Liver (tissue), 9 donors: ENCODE results near the gene RSL24D1. TPM values are rescaled to one million over a fixed set of nuclear protein-coding genes. Genes with fewer than 3 reads are reported as not detected.

Experiments used
- DNase-seq: peaks from one replicate; pipeline ENCODE4 v3.0.0-alpha.2; 2017; ENCODE audit warnings: low spot score
- H3K27ac ChIP-seq, 2 donors: one replicate each; pipeline ENCODE4 v1.7.0; 2013; ENCODE audit warnings: inconsistent platforms in 2 of 2, low read length in 2 of 2, control low read depth in 1 of 2, low read depth in 1 of 2, mild to moderate bottlenecking in 1 of 2
- H3K27me3 ChIP-seq, 4 donors: one replicate each; pipeline versions ENCODE4 v1.6.1 to v1.7.0; 2013; ENCODE audit warnings: low read length in 3 of 4, inconsistent platforms in 1 of 4, mild to moderate bottlenecking in 1 of 4, moderate library complexity in 1 of 4; ENCODE audit not compliant: control insufficient read depth in 4 of 4, insufficient read depth in 4 of 4
- H3K36me3 ChIP-seq, 4 donors: one replicate each; pipeline versions ENCODE4 v1.6.1 to v1.7.0; 2013; ENCODE audit warnings: low read length in 3 of 4, mild to moderate bottlenecking in 3 of 4, low read depth in 1 of 4, moderate library complexity in 1 of 4; ENCODE audit not compliant: control insufficient read depth in 4 of 4, insufficient read depth in 3 of 4
- H3K4me1 ChIP-seq, 4 donors: one replicate each; pipeline versions ENCODE4 v1.6.1 to v1.7.0; 2013; ENCODE audit warnings: low read length in 3 of 4, mild to moderate bottlenecking in 3 of 4, moderate library complexity in 1 of 4; ENCODE audit not compliant: control insufficient read depth in 4 of 4, insufficient read depth in 4 of 4
- H3K4me3 ChIP-seq, 3 donors: one replicate each; pipeline versions ENCODE4 v1.6.1 to v1.7.0; 2013; ENCODE audit warnings: low read length in 3 of 3, control low read depth in 1 of 3, low read depth in 1 of 3, mild to moderate bottlenecking in 1 of 3
- H3K9ac ChIP-seq, 2 donors: one replicate each; pipeline ENCODE4 v1.7.0; 2013; ENCODE audit warnings: low read length in 2 of 2, mild to moderate bottlenecking in 2 of 2, moderate library complexity in 2 of 2, control low read depth in 1 of 2, low read depth in 1 of 2
- H3K9me3 ChIP-seq, 4 donors: one replicate each; pipeline versions ENCODE4 v1.6.1 to v1.7.0; 2013; ENCODE audit warnings: low read length in 3 of 4; ENCODE audit not compliant: control insufficient read depth in 4 of 4
- EGR1 ChIP-seq, 2 donors: IDR thresholded peaks; 2 replicates each; pipeline ENCODE4 v1.6.1; 2016 to 2018; ENCODE audit warnings: antibody characterized with exemption in 2 of 2, low read depth in 2 of 2
- FOXA1 ChIP-seq: IDR thresholded peaks from 2 replicates; pipeline ENCODE4 v1.6.1; 2016; ENCODE audit warnings: antibody characterized with exemption
- FOXA2 ChIP-seq: IDR thresholded peaks from 2 replicates; pipeline ENCODE4 v1.6.1; 2016; ENCODE audit warnings: antibody characterized with exemption
- GABPA ChIP-seq, 2 donors: IDR thresholded peaks in 1 of 2; conservative IDR thresholded peaks in 1 of 2; 2 replicates each; pipeline ENCODE4 v1.6.1; 2016; ENCODE audit warnings: antibody characterized with exemption in 2 of 2, mild to moderate bottlenecking in 1 of 2, moderate library complexity in 1 of 2
- HNF4A ChIP-seq, 2 donors: conservative IDR thresholded peaks; 2 replicates each; pipeline ENCODE4 v1.6.1; 2016; ENCODE audit warnings: antibody characterized with exemption in 2 of 2, mild to moderate bottlenecking in 2 of 2
- HNF4G ChIP-seq: IDR thresholded peaks from 2 replicates; pipeline ENCODE4 v1.6.1; 2016; ENCODE audit warnings: antibody characterized with exemption
- NR2F2 ChIP-seq: IDR thresholded peaks from 2 replicates; pipeline ENCODE4 v1.6.1; 2016; ENCODE audit warnings: antibody characterized with exemption
- RAD21 ChIP-seq, 2 donors: IDR thresholded peaks; 2 replicates each; pipeline ENCODE4 v1.6.1; 2016; ENCODE audit warnings: antibody characterized with exemption in 2 of 2, mild to moderate bottlenecking in 2 of 2
- RXRA ChIP-seq, 2 donors: IDR thresholded peaks; 2 replicates each; pipeline ENCODE4 v1.6.1; 2017 to 2018; ENCODE audit warnings: antibody characterized with exemption in 2 of 2, mild to moderate bottlenecking in 1 of 2
- SP1 ChIP-seq: IDR thresholded peaks from 2 replicates; pipeline ENCODE4 v1.6.1; 2018; ENCODE audit warnings: antibody characterized with exemption, mild to moderate bottlenecking
- YY1 ChIP-seq: IDR thresholded peaks from 2 replicates; pipeline ENCODE4 v1.6.1; 2016; ENCODE audit warnings: antibody characterized with exemption, mild to moderate bottlenecking
- WGBS: extraction: QIAGEN DNeasy Blood & Tissue Kit; methylation state at CpG from one replicate; pipeline ENCODE4 v1.1.7; 2013; 5-methylcytosine and 5-hydroxymethylcytosine counted together
- polyA plus RNA-seq, 2 donors: library from polyadenylated mRNA; stranded (reverse) in 1 of 2; unstranded in 1 of 2; fragments of 200-250 nt in 1 of 2; fragments of >200 nt in 1 of 2; fragmentation: Nextera tagmentation in 1 of 2; extraction: Ambion mirVana in 1 of 2; gene quantifications; one replicate each; pipeline versions ENCODE4 v1.2.1 to v1.2.3, GENCODE V29; 2013 to 2015
- total RNA-seq, 2 donors: library from RNA; depleted of rRNA; stranded (reverse); fragments of >200 nt; gene quantifications; one replicate each; pipeline ENCODE4 v1.2.3, GENCODE V29; 2014
- TF ChIP-seq, protein P1 (sequence below): IDR thresholded peaks from 2 replicates; pipeline ENCODE4 v1.6.1; 2016; ENCODE audit warnings: antibody characterized with exemption, mild to moderate bottlenecking
- TF ChIP-seq, protein P2 (sequence below): IDR thresholded peaks from 2 replicates; pipeline ENCODE4 v1.6.1; 2016; ENCODE audit warnings: antibody characterized with exemption
- TF ChIP-seq, protein P3 (sequence below): IDR thresholded peaks from 2 replicates; pipeline ENCODE4 v1.6.1; 2016; ENCODE audit warnings: antibody characterized with exemption
- TF ChIP-seq, protein P4 (sequence below): fragments of 150-350 bp; IDR thresholded peaks from 2 replicates; pipeline ENCODE4 v1.5.1; 2017; ENCODE audit warnings: improper control_type of control experiment, low read depth, low read length; ENCODE audit not compliant: missing input control
- donor health status: healthy.
- donor health status: healthy.
- donor health status: healthy.
- donor health status: healthy.
- donor health status: healthy.

The RSL24D1 gene
- total and polyA plus RNA-seq, 4 donors = 13.3 to 33.3 (median 23.2) TPM

DNA sequence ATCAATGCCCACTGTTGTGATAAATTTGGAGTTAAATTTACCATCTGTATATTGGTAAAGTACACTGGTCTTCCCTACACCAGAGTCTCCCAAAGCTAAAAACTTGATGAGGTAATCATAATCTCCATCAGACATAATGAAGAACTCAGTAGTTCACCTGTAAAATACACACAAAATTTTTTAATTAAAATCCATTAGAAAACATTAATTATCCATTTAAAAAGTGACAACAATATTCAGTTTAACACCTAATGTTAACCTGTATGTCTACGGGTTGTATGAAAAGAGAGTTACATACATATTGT is 38.0 kb upstream of the RSL24D1 start (continued):
- TF ChIP-seq, protein P1, sequence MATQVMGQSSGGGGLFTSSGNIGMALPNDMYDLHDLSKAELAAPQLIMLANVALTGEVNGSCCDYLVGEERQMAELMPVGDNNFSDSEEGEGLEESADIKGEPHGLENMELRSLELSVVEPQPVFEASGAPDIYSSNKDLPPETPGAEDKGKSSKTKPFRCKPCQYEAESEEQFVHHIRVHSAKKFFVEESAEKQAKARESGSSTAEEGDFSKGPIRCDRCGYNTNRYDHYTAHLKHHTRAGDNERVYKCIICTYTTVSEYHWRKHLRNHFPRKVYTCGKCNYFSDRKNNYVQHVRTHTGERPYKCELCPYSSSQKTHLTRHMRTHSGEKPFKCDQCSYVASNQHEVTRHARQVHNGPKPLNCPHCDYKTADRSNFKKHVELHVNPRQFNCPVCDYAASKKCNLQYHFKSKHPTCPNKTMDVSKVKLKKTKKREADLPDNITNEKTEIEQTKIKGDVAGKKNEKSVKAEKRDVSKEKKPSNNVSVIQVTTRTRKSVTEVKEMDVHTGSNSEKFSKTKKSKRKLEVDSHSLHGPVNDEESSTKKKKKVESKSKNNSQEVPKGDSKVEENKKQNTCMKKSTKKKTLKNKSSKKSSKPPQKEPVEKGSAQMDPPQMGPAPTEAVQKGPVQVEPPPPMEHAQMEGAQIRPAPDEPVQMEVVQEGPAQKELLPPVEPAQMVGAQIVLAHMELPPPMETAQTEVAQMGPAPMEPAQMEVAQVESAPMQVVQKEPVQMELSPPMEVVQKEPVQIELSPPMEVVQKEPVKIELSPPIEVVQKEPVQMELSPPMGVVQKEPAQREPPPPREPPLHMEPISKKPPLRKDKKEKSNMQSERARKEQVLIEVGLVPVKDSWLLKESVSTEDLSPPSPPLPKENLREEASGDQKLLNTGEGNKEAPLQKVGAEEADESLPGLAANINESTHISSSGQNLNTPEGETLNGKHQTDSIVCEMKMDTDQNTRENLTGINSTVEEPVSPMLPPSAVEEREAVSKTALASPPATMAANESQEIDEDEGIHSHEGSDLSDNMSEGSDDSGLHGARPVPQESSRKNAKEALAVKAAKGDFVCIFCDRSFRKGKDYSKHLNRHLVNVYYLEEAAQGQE = no peak
- TF ChIP-seq, protein P2, sequence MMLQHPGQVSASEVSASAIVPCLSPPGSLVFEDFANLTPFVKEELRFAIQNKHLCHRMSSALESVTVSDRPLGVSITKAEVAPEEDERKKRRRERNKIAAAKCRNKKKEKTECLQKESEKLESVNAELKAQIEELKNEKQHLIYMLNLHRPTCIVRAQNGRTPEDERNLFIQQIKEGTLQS = no peak
- no peak for TF ChIP-seq SP1
- no peak for TF ChIP-seq FOXA1

DNA sequence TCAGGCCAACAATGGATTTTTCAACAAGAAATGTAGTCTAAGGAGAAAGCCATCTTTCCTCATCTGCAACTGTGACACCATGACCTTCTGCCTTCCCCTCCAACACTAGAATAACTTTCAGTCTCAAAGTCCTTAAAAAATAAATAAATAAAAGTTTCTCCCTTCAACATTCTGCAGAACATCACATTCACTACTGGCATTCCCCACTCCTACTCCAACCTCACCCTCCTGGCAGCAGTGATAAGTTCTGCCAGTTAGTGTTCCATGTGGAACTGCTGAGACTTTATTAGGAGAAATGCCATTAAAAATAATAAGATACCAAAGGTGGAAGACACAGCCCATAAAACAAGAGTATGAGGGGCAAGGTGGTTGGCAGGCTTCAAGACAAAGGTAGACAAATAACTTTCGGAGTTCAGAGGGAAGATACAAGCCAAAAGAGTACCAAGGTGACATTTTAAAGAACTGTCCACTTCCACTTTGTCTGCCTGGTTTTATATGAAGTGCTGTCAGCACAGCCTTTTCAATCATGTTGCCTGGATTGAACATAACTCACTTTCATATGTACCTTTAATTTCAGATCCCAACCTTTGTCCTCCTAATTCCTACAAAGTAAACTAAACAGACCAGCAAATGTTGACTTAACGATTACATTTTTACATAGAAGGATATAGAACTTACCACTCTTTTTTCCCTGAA is 37.5 kb upstream of the RSL24D1 start:
- H3K9ac ChIP-seq = no peak overlapping the region
- H3K27ac ChIP-seq = no peak overlapping the region
- WGBS = 39% methylated on average over 2 of the region's 2 CpGs
- no peak overlapping the region for H3K4me3 ChIP-seq
- peaks cover 0 to 3% (median 2%) of the 10 kb centered on the region in 4 donors for H3K36me3 ChIP-seq
- peak; percentile 71 for TF ChIP-seq SP1
- peak; percentile 52 to 65 for TF ChIP-seq HNF4A (conservative IDR thresholded peaks at IDR 0.05)
- TF ChIP-seq FOXA2 = peak; percentile 24
- TF ChIP-seq, protein P3, sequence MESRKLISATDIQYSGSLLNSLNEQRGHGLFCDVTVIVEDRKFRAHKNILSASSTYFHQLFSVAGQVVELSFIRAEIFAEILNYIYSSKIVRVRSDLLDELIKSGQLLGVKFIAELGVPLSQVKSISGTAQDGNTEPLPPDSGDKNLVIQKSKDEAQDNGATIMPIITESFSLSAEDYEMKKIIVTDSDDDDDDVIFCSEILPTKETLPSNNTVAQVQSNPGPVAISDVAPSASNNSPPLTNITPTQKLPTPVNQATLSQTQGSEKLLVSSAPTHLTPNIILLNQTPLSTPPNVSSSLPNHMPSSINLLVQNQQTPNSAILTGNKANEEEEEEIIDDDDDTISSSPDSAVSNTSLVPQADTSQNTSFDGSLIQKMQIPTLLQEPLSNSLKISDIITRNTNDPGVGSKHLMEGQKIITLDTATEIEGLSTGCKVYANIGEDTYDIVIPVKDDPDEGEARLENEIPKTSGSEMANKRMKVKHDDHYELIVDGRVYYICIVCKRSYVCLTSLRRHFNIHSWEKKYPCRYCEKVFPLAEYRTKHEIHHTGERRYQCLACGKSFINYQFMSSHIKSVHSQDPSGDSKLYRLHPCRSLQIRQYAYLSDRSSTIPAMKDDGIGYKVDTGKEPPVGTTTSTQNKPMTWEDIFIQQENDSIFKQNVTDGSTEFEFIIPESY = peak; percentile 3
- peak in 1 of 2 donors; percentile 21 for TF ChIP-seq RXRA (IDR thresholded peaks at IDR 0.05)
- peak; percentile 23 for TF ChIP-seq YY1
- no peak for TF ChIP-seq GABPA (IDR thresholded peaks at IDR 0.05 in 1 of 2, conservative IDR thresholded peaks at IDR 0.05 in 1 of 2)
- TF ChIP-seq NR2F2 = no peak
- DNase-seq = no peak
- peaks cover 0 to 3% (median 1%) of the 10 kb centered on the region in 4 donors for H3K4me1 ChIP-seq
- no peaks in the 10 kb centered on the region for H3K9me3 ChIP-seq
- no peaks in the 10 kb centered on the region for H3K27me3 ChIP-seq

DNA sequence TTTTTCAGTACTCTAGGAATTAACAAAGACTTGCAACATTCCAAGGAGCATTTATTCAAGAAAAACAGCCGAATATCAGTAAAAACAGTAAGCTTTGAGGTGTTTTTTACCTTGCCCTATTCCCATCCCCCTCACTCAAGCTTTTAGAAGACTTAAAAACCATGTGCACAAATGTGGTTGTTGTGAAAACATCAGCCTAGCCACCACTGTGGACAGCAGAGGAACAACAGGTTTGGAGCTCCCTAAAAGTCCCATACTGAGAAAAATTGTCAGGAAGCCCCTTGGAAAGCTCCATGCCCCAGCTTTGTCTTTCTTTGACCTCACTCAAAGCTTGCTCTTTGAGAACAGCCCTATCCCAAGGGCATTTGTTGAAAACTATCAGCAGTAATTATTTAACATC is 34.7 kb upstream of the RSL24D1 start:
- 97% methylated on average over 1 of the region's 1 CpG for WGBS
- Histone ChIP-seq H3K4me1 (peaks cover 0 to 3% (median 1%) of the 10 kb centered on the region in 4 donors), H3K27ac (no peak overlapping the region), H3K9me3 (no peaks in the 10 kb centered on the region), H3K36me3 (peaks cover 0 to 10% (median 6%) of the 10 kb centered on the region in 4 donors), H3K4me3 (no peak overlapping the region), H3K9ac (no peak overlapping the region), H3K27me3 (no peaks in the 10 kb centered on the region)
- no peak for DNase-seq
- TF ChIP-seq, protein P2 = no peak
- TF ChIP-seq NR2F2 (no peak), SP1 (no peak), EGR1 (IDR thresholded peaks at IDR 0.05; ENCODE audit: low read depth in 2 of 2) (no peak), HNF4A (conservative IDR thresholded peaks at IDR 0.05) (no peak), FOXA1 (no peak), FOXA2 (no peak), HNF4G (no peak), RAD21 (IDR thresholded peaks at IDR 0.05) (no peak)
- TF ChIP-seq, protein P4, sequence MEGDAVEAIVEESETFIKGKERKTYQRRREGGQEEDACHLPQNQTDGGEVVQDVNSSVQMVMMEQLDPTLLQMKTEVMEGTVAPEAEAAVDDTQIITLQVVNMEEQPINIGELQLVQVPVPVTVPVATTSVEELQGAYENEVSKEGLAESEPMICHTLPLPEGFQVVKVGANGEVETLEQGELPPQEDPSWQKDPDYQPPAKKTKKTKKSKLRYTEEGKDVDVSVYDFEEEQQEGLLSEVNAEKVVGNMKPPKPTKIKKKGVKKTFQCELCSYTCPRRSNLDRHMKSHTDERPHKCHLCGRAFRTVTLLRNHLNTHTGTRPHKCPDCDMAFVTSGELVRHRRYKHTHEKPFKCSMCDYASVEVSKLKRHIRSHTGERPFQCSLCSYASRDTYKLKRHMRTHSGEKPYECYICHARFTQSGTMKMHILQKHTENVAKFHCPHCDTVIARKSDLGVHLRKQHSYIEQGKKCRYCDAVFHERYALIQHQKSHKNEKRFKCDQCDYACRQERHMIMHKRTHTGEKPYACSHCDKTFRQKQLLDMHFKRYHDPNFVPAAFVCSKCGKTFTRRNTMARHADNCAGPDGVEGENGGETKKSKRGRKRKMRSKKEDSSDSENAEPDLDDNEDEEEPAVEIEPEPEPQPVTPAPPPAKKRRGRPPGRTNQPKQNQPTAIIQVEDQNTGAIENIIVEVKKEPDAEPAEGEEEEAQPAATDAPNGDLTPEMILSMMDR = no peak
- TF ChIP-seq, protein P1 = no peak
- TF ChIP-seq, protein P3 = no peak
